HepG2 (cell line): ENCODE results near the gene PLK4. TPM values are rescaled to one million over a fixed set of nuclear protein-coding genes. Genes with fewer than 3 reads are reported as not detected.
A peak's percentile ranks its signal among the peaks of the same experiment; 100 is the strongest.

Experiments
- AGO2 ChIP-seq: fragments of 200-400 bp; formaldehyde crosslinking; optimal IDR thresholded peaks from 2 replicates; pipeline ENCODE3; 2017; ENCODE audit warnings: mild to moderate bottlenecking, low read depth, low read length, moderate library complexity
- ASH2L ChIP-seq: fragments of 300-600, 200-600 bp; sonication (generic); IDR thresholded peaks from 2 replicates; pipeline ENCODE4 v1.7.0; 2017; ENCODE audit warnings: low read depth, mild to moderate bottlenecking, moderate library complexity, mixed read lengths, low read length; ENCODE audit not compliant: insufficient read length
- DRAP1 ChIP-seq: IDR thresholded peaks from 2 replicates; pipeline ENCODE4 v1.6.1; 2016; ENCODE audit warnings: missing genetic modification reagents, missing compliant biosample characterization
- HNRNPK ChIP-seq: fragments of 200-400 bp; formaldehyde crosslinking; IDR thresholded peaks from 2 replicates; pipeline ENCODE4 v1.6.1; 2018; ENCODE audit warnings: low read length, low read depth, moderate library complexity, mild to moderate bottlenecking; ENCODE audit not compliant: poor library complexity, severe bottlenecking
- PHF20 ChIP-seq: sonication (generic); formaldehyde crosslinking; IDR thresholded peaks from 2 replicates; pipeline ENCODE4 v1.5.0; 2020; ENCODE audit warnings: mild to moderate bottlenecking, missing genetic modification reagents
- RAD21 ChIP-seq: fragments of 450-650 bp; formaldehyde crosslinking; IDR thresholded peaks from 2 replicates; pipeline ENCODE4 v1.5.0; 2020; ENCODE audit warnings: mild to moderate bottlenecking
- RFXAP ChIP-seq: sonication (generic); formaldehyde crosslinking; IDR thresholded peaks from 2 replicates; pipeline ENCODE4 v1.4.0; 2020; ENCODE audit warnings: missing genetic modification reagents, borderline replicate concordance
- ZNF691 ChIP-seq: sonication (generic); formaldehyde crosslinking; IDR thresholded peaks from 2 replicates; pipeline ENCODE4 v1.4.0; 2020; ENCODE audit warnings: missing genetic modification reagents, low read depth, mild to moderate bottlenecking, borderline replicate concordance
- ZSCAN21 ChIP-seq: sonication (generic); formaldehyde crosslinking; IDR thresholded peaks from 2 replicates; pipeline ENCODE4 v1.8.0; 2022; ENCODE audit warnings: mild to moderate bottlenecking, missing genetic modification reagents, moderate library complexity, borderline replicate concordance
- polyA plus RNA-seq, 8 experiments: library from polyadenylated mRNA; depleted of rRNA in 3 of 8; stranded (reverse) in 7 of 8; unstranded in 1 of 8; fragments of >200 nt; fragmentation: Illumina TruSeq in 4 of 8; extraction: Trizol in 4 of 8; gene quantifications; 2 replicates each; pipeline versions ENCODE4 v1.2.1 to v1.2.3, GENCODE V29; 2011 to 2016; ENCODE audit warnings: low read depth in 4 of 8, missing spikeins in 1 of 8, mixed read lengths in 1 of 8; ENCODE audit not compliant: insufficient read depth in 1 of 8
- total RNA-seq, 5 experiments: library from RNA; depleted of rRNA; stranded (reverse); fragments of >200 nt; fragmentation: Illumina TruSeq; extraction: Trizol; gene quantifications; 2 replicates each; pipeline ENCODE4 v1.2.3, GENCODE V29; 2016; ENCODE audit warnings: low read depth in 1 of 5
- TF ChIP-seq, protein P1 (sequence below): sonication (generic); formaldehyde crosslinking; IDR thresholded peaks from 2 replicates; pipeline ENCODE4 v1.4.0; 2020; ENCODE audit warnings: mild to moderate bottlenecking, missing genetic modification reagents, borderline replicate concordance
- TF ChIP-seq, protein P2 (sequence below): sonication (generic); formaldehyde crosslinking; IDR thresholded peaks from 2 replicates; pipeline ENCODE4 v1.4.0; 2020; ENCODE audit warnings: missing genetic modification reagents, borderline replicate concordance
- TF ChIP-seq, protein P3 (sequence below): sonication (generic); formaldehyde crosslinking; IDR thresholded peaks from 2 replicates; pipeline ENCODE4 v1.4.0; 2020; ENCODE audit warnings: missing genetic modification reagents
- TF ChIP-seq, protein P4 (sequence below): sonication (generic); formaldehyde crosslinking; IDR thresholded peaks from 2 replicates; pipeline ENCODE4 v1.8.1; 2023; ENCODE audit warnings: missing genetic modification reagents, mild to moderate bottlenecking, borderline replicate concordance

PLK4 gene
- total and polyA plus RNA-seq, 2 of the 13 experiments (the other 11 are each of a cell fraction or from before 2014, with no cell fraction given) = 22.4 to 46.1 TPM

DNA sequence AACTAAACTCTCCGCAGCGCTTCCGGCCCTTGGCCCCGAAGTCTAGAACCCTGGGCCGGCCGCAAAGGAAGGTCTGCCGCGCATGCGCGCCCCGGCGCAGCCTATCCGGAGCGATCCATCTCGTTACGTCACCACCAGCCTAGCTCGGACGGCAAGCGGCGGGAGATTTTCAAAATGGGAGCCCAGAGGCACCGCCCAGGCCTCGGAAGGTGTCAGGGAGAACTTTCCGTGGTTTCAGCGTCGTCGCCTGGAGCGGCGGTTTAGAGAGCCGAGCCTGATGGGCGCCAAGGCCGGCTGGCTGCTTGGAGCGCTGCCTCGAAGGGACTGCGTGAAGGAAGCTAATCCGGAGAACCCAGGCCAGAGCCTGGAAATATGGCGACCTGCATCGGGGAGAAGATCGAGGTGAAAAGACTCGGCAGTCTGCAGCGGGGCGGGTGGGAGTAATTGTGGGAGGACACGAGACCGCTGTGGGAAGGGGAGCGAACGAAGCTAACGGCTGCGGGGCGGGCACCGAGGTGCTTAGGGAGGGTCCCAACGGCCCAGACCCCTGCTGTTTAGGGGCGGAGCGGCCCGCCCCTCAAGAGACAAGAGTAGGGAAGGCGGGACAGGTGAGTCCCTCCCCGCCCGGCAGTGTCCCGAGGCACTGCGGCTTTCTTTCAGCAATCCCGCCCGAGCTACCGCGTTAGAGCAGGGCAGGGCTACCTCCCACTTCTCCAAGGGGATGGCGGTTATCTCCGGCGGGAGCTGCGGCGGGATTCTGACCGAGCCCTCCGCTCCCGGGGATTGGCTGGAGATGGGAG is at the start of gene PLK4 (continued):
- TF ChIP-seq, protein P1, sequence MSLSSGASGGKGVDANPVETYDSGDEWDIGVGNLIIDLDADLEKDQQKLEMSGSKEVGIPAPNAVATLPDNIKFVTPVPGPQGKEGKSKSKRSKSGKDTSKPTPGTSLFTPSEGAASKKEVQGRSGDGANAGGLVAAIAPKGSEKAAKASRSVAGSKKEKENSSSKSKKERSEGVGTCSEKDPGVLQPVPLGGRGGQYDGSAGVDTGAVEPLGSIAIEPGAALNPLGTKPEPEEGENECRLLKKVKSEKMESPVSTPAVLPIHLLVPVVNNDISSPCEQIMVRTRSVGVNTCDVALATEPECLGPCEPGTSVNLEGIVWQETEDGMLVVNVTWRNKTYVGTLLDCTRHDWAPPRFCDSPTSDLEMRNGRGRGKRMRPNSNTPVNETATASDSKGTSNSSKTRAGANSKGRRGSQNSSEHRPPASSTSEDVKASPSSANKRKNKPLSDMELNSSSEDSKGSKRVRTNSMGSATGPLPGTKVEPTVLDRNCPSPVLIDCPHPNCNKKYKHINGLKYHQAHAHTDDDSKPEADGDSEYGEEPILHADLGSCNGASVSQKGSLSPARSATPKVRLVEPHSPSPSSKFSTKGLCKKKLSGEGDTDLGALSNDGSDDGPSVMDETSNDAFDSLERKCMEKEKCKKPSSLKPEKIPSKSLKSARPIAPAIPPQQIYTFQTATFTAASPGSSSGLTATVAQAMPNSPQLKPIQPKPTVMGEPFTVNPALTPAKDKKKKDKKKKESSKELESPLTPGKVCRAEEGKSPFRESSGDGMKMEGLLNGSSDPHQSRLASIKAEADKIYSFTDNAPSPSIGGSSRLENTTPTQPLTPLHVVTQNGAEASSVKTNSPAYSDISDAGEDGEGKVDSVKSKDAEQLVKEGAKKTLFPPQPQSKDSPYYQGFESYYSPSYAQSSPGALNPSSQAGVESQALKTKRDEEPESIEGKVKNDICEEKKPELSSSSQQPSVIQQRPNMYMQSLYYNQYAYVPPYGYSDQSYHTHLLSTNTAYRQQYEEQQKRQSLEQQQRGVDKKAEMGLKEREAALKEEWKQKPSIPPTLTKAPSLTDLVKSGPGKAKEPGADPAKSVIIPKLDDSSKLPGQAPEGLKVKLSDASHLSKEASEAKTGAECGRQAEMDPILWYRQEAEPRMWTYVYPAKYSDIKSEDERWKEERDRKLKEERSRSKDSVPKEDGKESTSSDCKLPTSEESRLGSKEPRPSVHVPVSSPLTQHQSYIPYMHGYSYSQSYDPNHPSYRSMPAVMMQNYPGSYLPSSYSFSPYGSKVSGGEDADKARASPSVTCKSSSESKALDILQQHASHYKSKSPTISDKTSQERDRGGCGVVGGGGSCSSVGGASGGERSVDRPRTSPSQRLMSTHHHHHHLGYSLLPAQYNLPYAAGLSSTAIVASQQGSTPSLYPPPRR (CRISPR knock-in tag) = 0 out of 2 replicates have a peak, but pooled peaks have one; percentile 5
- TF ChIP-seq HNRNPK (no peak), AGO2 (peak; percentile 75), ZNF691 (no peak), ASH2L (peak; percentile 97), PHF20 (CRISPR knock-in tag) (peak; percentile 56), RAD21 (peak; percentile 12; the same call in 1 of the 2 replicates), ZSCAN21 (CRISPR knock-in tag) (no peak), RFXAP (peak; percentile 80; the same call in 1 of the 2 replicates), DRAP1 (CRISPR knock-in tag) (peak; percentile 88)
- TF ChIP-seq, protein P2, sequence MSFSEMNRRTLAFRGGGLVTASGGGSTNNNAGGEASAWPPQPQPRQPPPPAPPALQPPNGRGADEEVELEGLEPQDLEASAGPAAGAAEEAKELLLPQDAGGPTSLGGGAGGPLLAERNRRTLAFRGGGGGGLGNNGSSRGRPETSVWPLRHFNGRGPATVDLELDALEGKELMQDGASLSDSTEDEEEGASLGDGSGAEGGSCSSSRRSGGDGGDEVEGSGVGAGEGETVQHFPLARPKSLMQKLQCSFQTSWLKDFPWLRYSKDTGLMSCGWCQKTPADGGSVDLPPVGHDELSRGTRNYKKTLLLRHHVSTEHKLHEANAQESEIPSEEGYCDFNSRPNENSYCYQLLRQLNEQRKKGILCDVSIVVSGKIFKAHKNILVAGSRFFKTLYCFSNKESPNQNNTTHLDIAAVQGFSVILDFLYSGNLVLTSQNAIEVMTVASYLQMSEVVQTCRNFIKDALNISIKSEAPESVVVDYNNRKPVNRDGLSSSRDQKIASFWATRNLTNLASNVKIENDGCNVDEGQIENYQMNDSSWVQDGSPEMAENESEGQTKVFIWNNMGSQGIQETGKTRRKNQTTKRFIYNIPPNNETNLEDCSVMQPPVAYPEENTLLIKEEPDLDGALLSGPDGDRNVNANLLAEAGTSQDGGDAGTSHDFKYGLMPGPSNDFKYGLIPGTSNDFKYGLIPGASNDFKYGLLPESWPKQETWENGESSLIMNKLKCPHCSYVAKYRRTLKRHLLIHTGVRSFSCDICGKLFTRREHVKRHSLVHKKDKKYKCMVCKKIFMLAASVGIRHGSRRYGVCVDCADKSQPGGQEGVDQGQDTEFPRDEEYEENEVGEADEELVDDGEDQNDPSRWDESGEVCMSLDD (CRISPR knock-in tag) = no peak; the same call in 1 of the 2 replicates
- TF ChIP-seq, protein P3, sequence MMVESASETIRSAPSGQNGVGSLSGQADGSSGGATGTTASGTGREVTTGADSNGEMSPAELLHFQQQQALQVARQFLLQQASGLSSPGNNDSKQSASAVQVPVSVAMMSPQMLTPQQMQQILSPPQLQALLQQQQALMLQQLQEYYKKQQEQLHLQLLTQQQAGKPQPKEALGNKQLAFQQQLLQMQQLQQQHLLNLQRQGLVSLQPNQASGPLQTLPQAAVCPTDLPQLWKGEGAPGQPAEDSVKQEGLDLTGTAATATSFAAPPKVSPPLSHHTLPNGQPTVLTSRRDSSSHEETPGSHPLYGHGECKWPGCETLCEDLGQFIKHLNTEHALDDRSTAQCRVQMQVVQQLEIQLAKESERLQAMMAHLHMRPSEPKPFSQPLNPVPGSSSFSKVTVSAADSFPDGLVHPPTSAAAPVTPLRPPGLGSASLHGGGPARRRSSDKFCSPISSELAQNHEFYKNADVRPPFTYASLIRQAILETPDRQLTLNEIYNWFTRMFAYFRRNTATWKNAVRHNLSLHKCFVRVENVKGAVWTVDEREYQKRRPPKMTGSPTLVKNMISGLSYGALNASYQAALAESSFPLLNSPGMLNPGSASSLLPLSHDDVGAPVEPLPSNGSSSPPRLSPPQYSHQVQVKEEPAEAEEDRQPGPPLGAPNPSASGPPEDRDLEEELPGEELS (CRISPR knock-in tag) = peak; percentile 25; the same call in 1 of the 2 replicates
- TF ChIP-seq, protein P4, sequence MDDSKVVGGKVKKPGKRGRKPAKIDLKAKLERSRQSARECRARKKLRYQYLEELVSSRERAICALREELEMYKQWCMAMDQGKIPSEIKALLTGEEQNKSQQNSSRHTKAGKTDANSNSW (CRISPR knock-in tag) = no peak
